ENCODE data around the gene C14orf93.

Gene C14orf93, protein sequence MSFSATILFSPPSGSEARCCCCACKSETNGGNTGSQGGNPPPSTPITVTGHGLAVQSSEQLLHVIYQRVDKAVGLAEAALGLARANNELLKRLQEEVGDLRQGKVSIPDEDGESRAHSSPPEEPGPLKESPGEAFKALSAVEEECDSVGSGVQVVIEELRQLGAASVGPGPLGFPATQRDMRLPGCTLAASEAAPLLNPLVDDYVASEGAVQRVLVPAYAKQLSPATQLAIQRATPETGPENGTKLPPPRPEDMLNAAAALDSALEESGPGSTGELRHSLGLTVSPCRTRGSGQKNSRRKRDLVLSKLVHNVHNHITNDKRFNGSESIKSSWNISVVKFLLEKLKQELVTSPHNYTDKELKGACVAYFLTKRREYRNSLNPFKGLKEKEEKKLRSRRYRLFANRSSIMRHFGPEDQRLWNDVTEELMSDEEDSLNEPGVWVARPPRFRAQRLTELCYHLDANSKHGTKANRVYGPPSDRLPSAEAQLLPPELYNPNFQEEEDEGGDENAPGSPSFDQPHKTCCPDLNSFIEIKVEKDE

DNA sequence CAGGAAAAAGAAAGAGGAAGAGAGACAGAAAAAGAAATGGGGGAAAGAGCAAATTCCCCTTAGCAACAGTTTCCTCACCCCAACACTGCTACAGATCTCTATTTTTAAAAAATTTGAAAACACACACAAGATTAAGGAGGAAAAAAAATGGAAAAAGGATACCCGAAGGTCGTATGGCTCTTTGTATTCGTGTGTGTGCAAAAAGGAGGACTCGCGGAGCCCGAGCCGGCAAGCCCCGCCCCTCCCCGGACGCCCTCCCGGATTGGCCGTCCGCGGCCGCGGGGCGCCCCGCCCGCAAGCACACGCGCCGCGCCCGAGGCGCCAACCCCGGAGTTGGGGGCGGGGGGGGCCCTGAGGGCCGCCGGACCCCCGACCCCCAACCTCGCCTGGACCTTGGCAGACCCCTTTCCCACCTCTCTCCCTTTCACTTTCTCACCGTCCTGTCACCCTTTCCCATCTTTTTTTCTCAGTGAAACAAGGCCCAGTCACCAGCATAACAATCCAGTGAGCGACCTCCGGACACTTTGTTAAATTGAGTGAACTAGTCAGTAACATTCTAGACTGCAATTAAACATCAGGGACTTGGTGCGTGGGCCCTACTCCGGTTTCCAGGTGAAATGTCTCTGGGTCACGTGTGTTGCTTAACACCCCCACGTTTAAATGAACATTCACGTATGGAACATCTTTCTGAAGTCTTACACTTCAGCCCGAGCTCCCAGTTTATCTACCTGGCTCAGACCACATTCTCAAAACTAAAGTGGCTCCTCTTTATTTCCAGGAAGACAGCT lies at the start of gene C14orf93:
C14orf93 (minus strand) TSS at position 205 of the 788 bp plus-strand sequence. CDS start 11,120 bp downstream, outside the sequence.
- TF ChIP-seq JUND (IDR thresholded peaks at IDR 0.05; ENCODE audit: low read depth) = no peak

DNA sequence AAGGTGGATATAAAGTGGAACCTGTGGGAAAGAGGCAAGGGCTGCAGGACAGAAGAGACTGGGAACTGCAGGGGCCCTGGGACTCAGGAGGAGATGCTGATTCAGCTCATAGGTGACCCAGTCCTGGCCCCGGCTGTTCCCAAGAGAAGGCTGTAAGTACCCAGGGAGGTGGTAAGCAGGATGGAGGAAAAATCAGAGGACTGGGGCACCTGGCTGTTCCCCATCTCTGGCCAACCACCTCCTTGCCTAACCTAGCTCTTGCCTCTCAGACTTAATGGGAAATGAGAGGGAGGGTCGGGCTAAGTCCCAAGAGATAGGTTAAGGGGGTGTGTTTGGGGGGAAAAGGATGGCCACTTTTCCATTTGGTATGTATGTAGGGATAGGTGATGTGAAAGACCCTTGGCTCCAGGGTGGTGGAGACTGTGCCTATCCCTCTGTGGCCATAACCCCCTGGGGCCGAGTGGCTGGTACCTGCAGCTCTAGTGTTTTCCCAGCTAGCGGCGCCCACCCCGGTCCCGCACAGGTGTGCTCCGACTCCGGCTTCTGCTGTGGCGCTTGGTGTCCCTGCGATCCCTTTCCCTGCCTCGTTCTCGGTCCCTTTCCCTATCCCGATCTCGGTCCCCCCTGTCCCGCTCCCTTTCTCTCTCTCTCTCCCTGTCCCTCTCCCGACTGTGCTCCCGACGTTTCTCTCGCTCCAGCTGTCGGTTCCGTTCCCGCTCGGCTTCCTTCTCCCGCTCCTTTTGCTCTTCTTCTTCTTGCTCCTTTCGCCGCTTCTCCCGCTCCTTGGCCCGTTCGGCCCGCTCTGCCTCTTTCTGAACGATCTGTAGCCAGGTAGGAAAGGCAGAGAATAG lies 48.9 kb upstream of the C14orf93 start:
- no peak for TF ChIP-seq JUND (IDR thresholded peaks at IDR 0.05; ENCODE audit: low read depth)
- no peak for DNase-seq (ENCODE audit: low read depth in 1 of 2, low spot score in 1 of 2)
- in situ Hi-C loops (cut with HindIII; ENCODE audit: low pct_unique_long_range_greater_than_20kb, low sequenced_read_pairs) = no loop called here

More for the DNA sequence above, at the start of gene C14orf93:
- DNase-seq (ENCODE audit: low read depth in 1 of 2, low spot score in 1 of 2) = peak; percentile 50 to 70
- in situ Hi-C loops (cut with HindIII; ENCODE audit: low pct_unique_long_range_greater_than_20kb, low sequenced_read_pairs) = no loop called here

DNA sequence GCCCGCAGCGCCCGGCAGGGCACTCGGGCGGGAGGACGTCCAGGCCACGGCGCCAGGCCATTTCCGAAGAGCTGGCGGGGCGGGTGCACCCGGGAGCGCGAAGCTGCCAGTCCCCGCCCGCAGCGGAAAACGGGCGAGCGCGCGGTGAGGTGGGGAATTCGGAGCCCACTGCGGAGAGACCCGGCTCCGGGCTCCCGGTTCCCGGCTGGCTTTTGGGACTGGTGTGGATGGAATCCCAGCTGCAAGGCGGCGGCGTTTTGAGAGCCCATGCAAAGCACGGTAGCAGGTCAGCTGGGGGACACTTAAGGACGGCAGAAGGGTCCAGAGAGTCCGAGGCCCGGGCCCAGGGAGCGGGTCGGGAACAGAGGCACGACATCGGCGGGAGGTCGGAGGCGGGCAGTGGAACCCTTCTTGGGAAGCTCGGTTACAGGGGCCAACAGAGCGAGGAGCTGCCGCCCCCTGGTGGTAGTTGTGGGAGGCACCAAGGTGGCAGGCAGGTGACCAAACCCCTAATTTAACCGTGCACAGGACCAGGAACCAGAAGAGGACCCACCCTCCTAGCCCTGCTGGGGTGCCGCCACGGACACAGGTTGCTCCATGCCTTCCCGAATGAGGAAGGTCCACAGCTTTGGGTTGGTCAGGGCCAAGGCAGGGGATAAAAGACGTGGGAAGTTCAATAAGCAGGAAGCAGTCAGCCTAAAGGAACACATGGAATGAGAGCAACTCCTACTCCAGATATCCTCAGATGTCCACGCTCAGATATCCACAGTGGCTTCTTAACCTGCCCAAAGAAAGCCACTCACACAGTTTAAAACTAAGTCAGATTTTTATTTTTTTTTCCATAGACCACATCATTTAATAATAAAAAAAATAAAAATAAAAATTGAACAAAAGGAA lies 48.1 kb upstream of the C14orf93 start:
- TF ChIP-seq JUND (IDR thresholded peaks at IDR 0.05; ENCODE audit: low read depth) = no peak
- DNase-seq (ENCODE audit: low read depth in 1 of 2, low spot score in 1 of 2) = peak; percentile 83 to 85
- in situ Hi-C loops (cut with HindIII; ENCODE audit: low pct_unique_long_range_greater_than_20kb, low sequenced_read_pairs) = no loop called here

DNA sequence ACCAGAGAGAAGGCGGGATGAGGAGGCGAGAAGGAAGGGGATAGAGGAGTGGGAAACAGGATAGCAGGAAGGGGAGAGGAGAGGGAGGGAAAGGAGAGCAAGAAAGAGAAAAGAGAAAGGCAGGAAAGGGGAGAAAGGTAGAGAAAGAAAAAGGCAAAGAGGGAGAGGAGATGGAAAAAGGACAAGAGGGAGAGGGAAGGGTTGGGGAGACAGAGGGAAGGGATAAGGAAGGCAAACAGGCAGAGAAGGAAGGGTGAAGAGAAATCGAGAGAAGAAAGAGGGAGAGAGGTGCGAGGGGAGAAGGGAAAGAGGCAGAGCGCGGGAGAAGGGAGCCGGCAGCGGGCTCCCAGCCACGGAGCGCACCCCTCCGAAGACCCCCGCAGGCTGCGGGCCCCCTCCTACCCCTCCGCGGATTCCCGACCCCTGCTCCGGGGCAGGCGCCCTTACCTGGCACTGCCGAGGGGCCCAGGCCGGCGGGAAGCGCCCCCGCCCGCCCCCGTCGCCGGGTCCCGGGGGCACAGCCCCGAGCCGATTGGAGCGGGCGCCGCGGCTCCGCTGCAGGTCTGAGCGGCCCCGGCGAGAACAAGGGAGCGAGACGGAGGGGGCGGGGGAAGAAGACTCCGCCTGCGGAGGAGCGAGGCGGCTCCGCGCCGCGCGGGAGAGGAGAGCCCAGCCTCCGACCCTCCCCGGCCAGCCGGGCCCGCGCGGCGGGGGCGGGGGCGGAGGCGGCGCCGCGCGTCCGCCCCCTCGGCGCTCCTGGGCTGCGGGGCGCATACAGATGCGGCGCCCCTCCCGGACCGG lies 47.2 kb upstream of the C14orf93 start, which contains the start of gene CDH24:
CDH24 (minus strand) TSS at position 565 of the 801 bp plus-strand sequence. CDS start 1,787 bp downstream, outside the sequence.
- in situ Hi-C loops (cut with HindIII; ENCODE audit: low pct_unique_long_range_greater_than_20kb, low sequenced_read_pairs) = no loop called here
- DNase-seq (ENCODE audit: low read depth in 1 of 2, low spot score in 1 of 2) = peak; percentile 77 to 81
- TF ChIP-seq JUND (IDR thresholded peaks at IDR 0.05; ENCODE audit: low read depth) = no peak

DNA sequence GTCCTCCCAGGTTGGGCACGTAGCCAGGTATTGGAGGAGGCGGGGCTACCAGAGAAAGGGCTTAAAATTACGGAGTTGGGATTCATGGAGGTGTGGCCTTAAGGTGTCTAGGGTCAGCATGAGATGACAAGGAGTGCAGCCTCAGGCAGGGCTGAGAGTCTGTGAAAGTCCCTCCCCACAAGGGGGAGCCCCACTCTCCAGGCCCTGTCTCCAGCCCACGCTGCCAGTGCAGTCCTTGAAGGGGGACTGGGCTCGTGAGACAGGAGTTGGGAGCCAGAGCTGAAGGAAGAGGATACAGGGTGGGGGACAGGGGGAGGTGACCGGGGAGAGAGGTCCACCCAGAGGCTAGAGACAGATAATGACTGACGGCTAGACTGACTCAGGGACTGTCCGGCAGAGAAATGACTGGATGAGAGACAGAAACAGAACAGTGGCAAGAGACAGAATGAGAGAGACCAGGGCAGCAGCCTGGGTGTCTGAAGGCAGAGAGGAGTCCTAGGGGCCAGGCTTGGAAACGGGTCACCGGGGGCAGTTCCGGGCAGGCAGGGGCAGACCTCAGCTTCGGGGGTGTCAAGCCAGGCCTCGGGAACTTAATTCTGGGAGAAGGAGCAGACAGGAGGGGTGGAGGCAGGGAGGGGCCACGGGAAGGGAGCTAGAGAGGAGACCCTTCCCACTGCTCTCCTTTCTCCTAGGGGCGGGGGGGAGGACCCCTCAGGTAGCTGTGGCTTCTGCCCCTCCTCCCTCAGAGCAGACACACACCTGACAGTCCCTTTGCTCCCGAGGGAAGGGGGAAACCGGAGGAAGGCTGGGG lies 46.4 kb upstream of the C14orf93 start:
- DNase-seq (ENCODE audit: low read depth in 1 of 2, low spot score in 1 of 2) = peak; percentile 64 to 86
- TF ChIP-seq JUND (IDR thresholded peaks at IDR 0.05; ENCODE audit: low read depth) = no peak
- in situ Hi-C loops (cut with HindIII; ENCODE audit: low pct_unique_long_range_greater_than_20kb, low sequenced_read_pairs) = no loop called here

DNA sequence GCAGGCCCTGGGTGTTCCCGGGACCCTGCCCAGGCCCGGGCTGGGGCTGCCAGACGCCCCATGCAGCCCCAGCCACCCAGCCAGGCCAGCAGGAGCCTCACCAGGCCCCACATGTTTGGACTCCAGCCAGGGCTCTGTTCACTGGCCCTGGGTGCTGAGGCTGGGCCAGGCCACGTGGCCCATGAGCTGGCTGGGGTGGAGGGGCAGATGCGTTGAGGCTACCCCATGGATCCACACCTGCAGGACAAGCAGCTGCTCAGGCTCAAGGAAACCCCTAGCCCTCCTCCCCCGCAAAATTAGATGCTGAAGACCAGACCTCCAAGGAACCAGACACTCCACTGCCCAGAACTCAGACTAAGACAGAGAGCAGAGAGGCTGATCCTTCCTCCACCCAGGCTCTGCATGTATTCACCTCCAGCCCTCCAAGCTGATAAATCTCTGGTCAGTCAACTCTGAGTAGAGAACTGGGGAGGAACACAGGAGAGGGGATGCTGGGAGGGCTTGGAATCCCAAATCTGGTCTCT lies 45.7 kb upstream of the C14orf93 start:
- in situ Hi-C loops (cut with HindIII; ENCODE audit: low pct_unique_long_range_greater_than_20kb, low sequenced_read_pairs) = no loop called here
- no peak for DNase-seq (ENCODE audit: low read depth in 1 of 2, low spot score in 1 of 2)
- TF ChIP-seq JUND (IDR thresholded peaks at IDR 0.05; ENCODE audit: low read depth) = no peak

DNA sequence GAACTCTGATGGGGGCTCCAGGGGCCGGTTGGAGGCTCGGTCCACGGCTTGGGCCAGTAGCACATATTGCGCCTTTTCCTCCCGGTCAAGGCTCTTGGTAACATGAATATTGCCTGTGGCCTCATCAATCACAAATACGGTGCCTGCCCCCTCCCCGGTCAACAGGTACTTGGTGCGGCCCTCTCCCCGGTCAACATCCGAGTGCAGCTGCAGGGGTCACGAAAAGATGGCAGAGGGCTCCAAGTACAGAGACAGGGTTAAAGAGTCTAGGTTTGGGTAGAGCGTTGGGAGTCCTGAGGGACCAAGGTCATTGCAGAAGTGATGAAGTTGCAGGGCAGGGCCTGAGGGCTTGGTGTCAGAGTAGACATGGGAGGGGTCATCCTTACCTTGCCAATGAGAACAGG lies 45.2 kb upstream of the C14orf93 start:
- in situ Hi-C loops (cut with HindIII; ENCODE audit: low pct_unique_long_range_greater_than_20kb, low sequenced_read_pairs) = no loop called here

DNA sequence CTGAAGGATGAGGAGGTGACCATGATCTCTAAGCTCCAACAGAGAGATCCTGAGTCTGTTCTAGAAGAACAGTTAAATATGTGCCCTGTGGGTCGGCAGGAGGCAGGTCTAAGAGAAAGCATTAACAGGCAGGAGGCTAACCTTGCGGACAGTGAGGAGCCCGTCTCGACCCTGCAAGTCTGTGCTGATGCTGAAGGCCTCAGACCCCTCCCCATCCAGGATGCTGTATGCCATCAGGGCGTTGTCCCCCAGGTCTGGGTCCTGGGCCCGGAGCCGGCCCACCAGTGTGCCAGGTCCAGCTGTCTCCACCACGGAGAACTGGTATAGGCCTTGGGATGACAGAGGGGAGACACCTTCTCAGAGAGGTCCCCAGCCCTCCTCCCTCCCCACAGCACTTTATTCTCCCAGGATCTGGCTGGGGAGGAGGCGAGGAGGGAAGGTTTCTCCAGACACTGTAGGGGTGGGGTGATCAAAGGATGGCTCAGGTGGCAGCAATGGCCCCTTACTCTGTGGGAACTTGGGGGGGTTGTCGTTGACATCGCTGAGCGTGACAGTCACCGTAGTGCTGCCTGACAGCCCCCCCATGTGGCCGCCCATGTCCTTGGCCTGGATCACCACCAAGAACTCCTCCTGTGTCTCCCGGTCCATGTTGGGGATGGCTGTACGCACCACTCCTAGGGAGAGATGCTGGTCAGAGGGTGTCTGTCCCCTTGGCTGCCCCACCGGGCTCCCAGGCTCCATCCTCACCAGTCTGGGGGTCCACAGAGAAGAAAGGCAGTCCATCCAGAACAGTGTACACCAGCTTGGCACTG lies 44.3 kb upstream of the C14orf93 start:
- DNase-seq (ENCODE audit: low read depth in 1 of 2, low spot score in 1 of 2) = no peak
- TF ChIP-seq JUND (IDR thresholded peaks at IDR 0.05; ENCODE audit: low read depth) = no peak
- in situ Hi-C loops (cut with HindIII; ENCODE audit: low pct_unique_long_range_greater_than_20kb, low sequenced_read_pairs) = no loop called here

More for the DNA sequence above, 45.2 kb upstream of the C14orf93 start:
- no peak for TF ChIP-seq JUND (IDR thresholded peaks at IDR 0.05; ENCODE audit: low read depth)
- no peak for DNase-seq (ENCODE audit: low read depth in 1 of 2, low spot score in 1 of 2)

DNA sequence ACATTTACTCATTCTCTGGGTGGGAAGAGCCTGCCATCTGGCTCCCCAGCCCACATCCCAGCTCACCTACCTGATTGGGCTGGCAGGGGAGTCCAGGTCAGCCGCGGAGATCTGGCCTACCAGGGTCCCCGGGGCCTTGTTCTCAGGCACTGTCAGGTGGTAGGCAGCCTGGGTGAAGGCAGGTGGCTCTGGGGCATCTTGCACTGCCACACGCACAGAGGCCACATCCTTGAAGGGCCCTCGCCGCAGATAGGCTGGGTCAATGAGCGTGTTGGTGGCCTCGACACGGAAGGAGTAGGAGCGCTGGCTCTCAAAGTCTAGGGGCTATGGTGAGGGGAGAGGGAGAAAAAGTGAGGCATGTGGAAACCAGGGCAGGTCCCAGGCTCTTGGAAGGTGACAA lies 43.5 kb upstream of the C14orf93 start:
- in situ Hi-C loops (cut with HindIII; ENCODE audit: low pct_unique_long_range_greater_than_20kb, low sequenced_read_pairs) = no loop called here

More for the DNA sequence above, 43.5 kb upstream of the C14orf93 start:
- DNase-seq (ENCODE audit: low read depth in 1 of 2, low spot score in 1 of 2) = no peak
- no peak for TF ChIP-seq JUND (IDR thresholded peaks at IDR 0.05; ENCODE audit: low read depth)
